GM12801 (cell line): ENCODE results near the gene TP53BP1.

Source experiments
- CTCF ChIP-seq: IDR thresholded peaks from one replicate; pipeline ENCODE4 v1.5.1; 2011; ENCODE audit warnings: control low read depth; ENCODE audit not compliant: insufficient read length; ENCODE audit errors: extremely low read depth

Gene TP53BP1

GRCh38 chr15:43516801-43517353 lies 23.9 kb upstream of the TP53BP1 start:
- TF ChIP-seq CTCF, result no peak

GRCh38 chr15:43516185-43516584 lies 23.2 kb upstream of the TP53BP1 start:
- TF ChIP-seq CTCF, result no peak

DNA sequence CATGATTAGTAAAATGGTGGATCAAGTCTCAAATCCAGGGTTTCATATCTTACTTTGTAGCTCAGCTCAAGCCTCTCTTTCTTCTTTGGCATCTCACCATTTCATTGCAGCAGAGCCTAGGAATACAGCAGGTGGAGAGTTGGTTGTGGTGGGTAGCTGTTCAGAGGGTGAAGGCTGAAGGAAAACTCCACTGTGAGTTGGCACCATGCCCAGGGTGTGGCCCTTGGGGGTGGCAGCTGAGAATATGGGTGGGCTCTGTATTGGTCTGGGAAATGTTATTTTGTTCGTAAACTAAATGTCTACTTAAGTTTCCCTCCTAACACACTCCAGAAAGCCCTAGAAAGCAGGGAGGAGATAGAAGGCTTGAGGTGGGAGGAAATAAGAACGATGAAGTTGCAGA lies 22.8 kb upstream of the TP53BP1 start:
- no peak for TF ChIP-seq CTCF

- no peak for TF ChIP-seq CTCF
Observed at GRCh38 chr15:43514241-43515057, 21.5 kb upstream of the TP53BP1 start.

DNA sequence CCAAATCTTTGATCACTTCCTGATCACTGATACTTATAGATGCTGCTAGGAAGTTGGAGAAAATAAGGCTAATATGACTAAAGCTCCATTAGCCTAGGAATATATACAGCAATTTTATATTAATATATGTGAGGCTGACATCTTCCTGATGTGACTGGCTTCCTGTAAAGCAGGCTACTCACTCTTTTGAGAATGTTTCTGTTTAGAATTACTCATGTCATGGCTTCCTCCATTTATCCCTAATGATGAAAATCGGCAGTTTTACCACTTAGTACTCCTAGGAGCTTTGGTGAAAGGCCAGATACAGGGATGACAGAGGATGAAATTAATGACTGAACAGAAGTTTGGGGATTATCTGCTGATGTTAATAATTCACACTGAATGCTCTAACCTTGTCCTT lies 20.6 kb upstream of the TP53BP1 start:
- TF ChIP-seq CTCF, result no peak

GRCh38 chr15:43511012-43511885 lies 18.3 kb upstream of the TP53BP1 start:
- TF ChIP-seq CTCF, result no peak

DNA sequence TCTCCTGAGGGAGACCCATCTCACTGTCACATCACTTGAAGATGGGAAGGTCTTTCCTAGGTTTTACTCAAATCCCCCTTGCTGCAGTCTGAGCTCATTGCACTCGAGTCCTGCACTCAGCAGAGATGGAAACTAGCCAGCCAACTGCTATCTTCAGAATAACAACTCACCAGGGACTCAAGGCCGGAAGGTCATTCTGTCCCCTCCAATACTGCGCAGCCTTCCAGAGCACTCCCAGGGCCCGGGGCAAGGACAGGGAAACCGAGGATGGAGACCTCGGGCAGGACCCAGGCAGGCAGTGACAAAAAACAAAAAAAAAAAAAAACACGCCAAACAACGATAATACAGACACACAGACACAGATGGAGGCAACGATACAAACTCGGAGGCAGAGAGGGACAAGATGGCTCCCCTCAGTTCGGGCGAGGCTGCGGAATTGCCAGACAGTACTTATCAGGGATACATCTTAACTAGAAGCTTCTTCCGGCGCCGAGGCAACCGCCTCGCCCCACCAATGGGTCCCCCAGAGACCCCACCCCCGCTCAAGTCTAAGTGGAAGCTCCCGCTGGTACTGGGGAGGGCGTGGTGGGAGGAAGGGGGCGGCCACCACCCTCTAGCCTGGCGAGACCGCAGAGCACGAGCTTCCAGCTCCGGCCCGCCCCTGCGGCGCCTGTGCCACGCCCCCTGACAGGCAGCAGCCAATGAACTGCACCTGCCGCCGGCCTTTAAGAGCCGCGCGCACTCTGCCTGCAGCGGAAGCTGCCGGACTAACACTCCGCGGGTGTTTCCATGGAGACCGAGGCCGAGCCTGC lies 17.4 kb upstream of the TP53BP1 start:
- TF ChIP-seq CTCF, result no peak
